ENCODE data around the gene TCF7L2.

TCF7L2 gene

GRCh38 chr10:113061054-113061430 lies 111.0 kb downstream of the TCF7L2 start:
- Histone ChIP-seq H3F3A (ENCODE audit: insufficient read depth, low read length) (no peaks in the 10 kb centered on the region), H3K9me2 (ENCODE audit: low read depth, low read length) (no peaks in the 10 kb centered on the region), H3K9me3 (ENCODE audit: low read length) (no peaks in the 10 kb centered on the region), H3K4me1 (ENCODE audit: insufficient read depth, low read length, severe bottlenecking) (peaks cover 70% of the 10 kb centered on the region), H3K36me3 (ENCODE audit: insufficient read depth, low read length) (peaks cover 9% of the 10 kb centered on the region; the same call in 1 of the 2 replicates), H2AFZ (ENCODE audit: low read length) (no peak overlapping the region), H3K27ac (ENCODE audit: low read depth, low read length, poor library complexity, severe bottlenecking) (no peak overlapping the region), H4K20me1 (ENCODE audit: insufficient read depth, low read length) (no peaks in the 10 kb centered on the region), H3K4me3 (ENCODE audit: low read depth, low read length, poor library complexity, severe bottlenecking) (no peak overlapping the region), H3K9ac (ENCODE audit: low read length) (no peak overlapping the region), H3K27me3 (ENCODE audit: insufficient read depth, low read length) (no peaks in the 10 kb centered on the region), H3K4me2 (ENCODE audit: low read length) (no peak overlapping the region), H3K79me2 (ENCODE audit: insufficient read depth, low read length) (peaks cover 13% of the 10 kb centered on the region; the same call in 1 of the 2 replicates)
- TF ChIP-seq EZH2 (IDR thresholded peaks at IDR 0.05; ENCODE audit: borderline replicate concordance, low read length), result no peak
- TF ChIP-seq, protein P1, sequence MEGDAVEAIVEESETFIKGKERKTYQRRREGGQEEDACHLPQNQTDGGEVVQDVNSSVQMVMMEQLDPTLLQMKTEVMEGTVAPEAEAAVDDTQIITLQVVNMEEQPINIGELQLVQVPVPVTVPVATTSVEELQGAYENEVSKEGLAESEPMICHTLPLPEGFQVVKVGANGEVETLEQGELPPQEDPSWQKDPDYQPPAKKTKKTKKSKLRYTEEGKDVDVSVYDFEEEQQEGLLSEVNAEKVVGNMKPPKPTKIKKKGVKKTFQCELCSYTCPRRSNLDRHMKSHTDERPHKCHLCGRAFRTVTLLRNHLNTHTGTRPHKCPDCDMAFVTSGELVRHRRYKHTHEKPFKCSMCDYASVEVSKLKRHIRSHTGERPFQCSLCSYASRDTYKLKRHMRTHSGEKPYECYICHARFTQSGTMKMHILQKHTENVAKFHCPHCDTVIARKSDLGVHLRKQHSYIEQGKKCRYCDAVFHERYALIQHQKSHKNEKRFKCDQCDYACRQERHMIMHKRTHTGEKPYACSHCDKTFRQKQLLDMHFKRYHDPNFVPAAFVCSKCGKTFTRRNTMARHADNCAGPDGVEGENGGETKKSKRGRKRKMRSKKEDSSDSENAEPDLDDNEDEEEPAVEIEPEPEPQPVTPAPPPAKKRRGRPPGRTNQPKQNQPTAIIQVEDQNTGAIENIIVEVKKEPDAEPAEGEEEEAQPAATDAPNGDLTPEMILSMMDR (IDR thresholded peaks at IDR 0.05; ENCODE audit: low read length), result no peak

DNA sequence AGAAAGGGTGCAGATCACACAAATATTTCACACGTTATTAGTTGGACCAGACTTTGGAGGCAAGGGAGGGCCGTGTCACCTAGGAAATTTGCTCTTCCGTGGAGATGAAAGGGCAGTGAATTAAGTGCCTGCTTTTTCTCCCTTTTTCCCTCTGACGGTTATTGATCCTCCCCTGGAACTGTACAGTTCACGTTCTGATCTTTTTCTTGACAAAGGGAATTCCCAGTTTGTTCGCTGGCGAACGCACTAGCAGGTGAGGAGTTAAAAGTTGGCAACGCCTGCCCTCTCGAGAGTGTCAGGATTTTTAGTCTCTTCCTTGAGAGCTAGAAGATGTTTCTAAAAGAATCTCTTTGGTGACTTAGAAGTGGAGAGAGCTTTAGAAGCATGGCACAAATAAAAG lies 111.5 kb downstream of the TCF7L2 start:
- Histone ChIP-seq H2AFZ (ENCODE audit: low read length) (no peak overlapping the region), H4K20me1 (ENCODE audit: insufficient read depth, low read length) (no peaks in the 10 kb centered on the region), H3K9me2 (ENCODE audit: low read depth, low read length) (no peaks in the 10 kb centered on the region), H3F3A (ENCODE audit: insufficient read depth, low read length) (no peaks in the 10 kb centered on the region), H3K36me3 (ENCODE audit: insufficient read depth, low read length) (peaks cover 13% of the 10 kb centered on the region; the same call in 1 of the 2 replicates), H3K4me1 (ENCODE audit: insufficient read depth, low read length, severe bottlenecking) (peaks cover 64% of the 10 kb centered on the region), H3K9ac (ENCODE audit: low read length) (no peak overlapping the region), H3K27me3 (ENCODE audit: insufficient read depth, low read length) (no peaks in the 10 kb centered on the region), H3K27ac (ENCODE audit: low read depth, low read length, poor library complexity, severe bottlenecking) (no peak overlapping the region), H3K79me2 (ENCODE audit: insufficient read depth, low read length) (peaks cover 9% of the 10 kb centered on the region; the same call in 1 of the 2 replicates), H3K4me2 (ENCODE audit: low read length) (no peak overlapping the region), H3K9me3 (ENCODE audit: low read length) (no peaks in the 10 kb centered on the region), H3K4me3 (ENCODE audit: low read depth, low read length, poor library complexity, severe bottlenecking) (no peak overlapping the region)
- TF ChIP-seq EZH2 (IDR thresholded peaks at IDR 0.05; ENCODE audit: borderline replicate concordance, low read length), result no peak
- TF ChIP-seq, protein P1 (IDR thresholded peaks at IDR 0.05; ENCODE audit: low read length), result no peak

- TF ChIP-seq, protein P1 (IDR thresholded peaks at IDR 0.05; ENCODE audit: low read length), result no peak
- no peak for TF ChIP-seq EZH2 (IDR thresholded peaks at IDR 0.05; ENCODE audit: borderline replicate concordance, low read length)
- Histone ChIP-seq H3K4me2 (ENCODE audit: low read length) (no peak overlapping the region), H3F3A (ENCODE audit: insufficient read depth, low read length) (no peaks in the 10 kb centered on the region), H3K9me2 (ENCODE audit: low read depth, low read length) (no peaks in the 10 kb centered on the region), H3K9me3 (ENCODE audit: low read length) (no peaks in the 10 kb centered on the region), H3K27ac (ENCODE audit: low read depth, low read length, poor library complexity, severe bottlenecking) (no peak overlapping the region), H3K27me3 (ENCODE audit: insufficient read depth, low read length) (no peaks in the 10 kb centered on the region), H3K4me1 (ENCODE audit: insufficient read depth, low read length, severe bottlenecking) (peaks cover 55% of the 10 kb centered on the region), H3K79me2 (ENCODE audit: insufficient read depth, low read length) (peaks cover 10% of the 10 kb centered on the region; the same call in 1 of the 2 replicates), H2AFZ (ENCODE audit: low read length) (no peak overlapping the region), H3K4me3 (ENCODE audit: low read depth, low read length, poor library complexity, severe bottlenecking) (no peak overlapping the region), H4K20me1 (ENCODE audit: insufficient read depth, low read length) (no peaks in the 10 kb centered on the region), H3K9ac (ENCODE audit: low read length) (no peak overlapping the region), H3K36me3 (ENCODE audit: insufficient read depth, low read length) (peaks cover 17% of the 10 kb centered on the region; the same call in 1 of the 2 replicates)
Observed at GRCh38 chr10:113063043-113063967, 113.3 kb downstream of the TCF7L2 start.
